Measurements from ENCODE around the gene PLXNC1.

Gene PLXNC1

GRCh38 chr12:94267921-94268471, 119.6 kb downstream of the PLXNC1 start:
- in situ Hi-C loops (cut with MboI; ENCODE audit: low pct_unique_long_range_greater_than_20kb, low sequenced_read_pairs), result no loop called here
- no peak for DNase-seq

GRCh38 chr12:94269316-94269999, 121.1 kb downstream of the PLXNC1 start:
- in situ Hi-C loops (cut with MboI; ENCODE audit: low pct_unique_long_range_greater_than_20kb, low sequenced_read_pairs), result no loop called here
- no peak for DNase-seq

- DNase-seq, result peak; percentile 32
- in situ Hi-C loops (cut with MboI; ENCODE audit: low pct_unique_long_range_greater_than_20kb, low sequenced_read_pairs), result no loop called here
These were observed 123.0 kb downstream of the PLXNC1 start for GRCh38 chr12:94271351-94271750.

- in situ Hi-C loops (cut with MboI; ENCODE audit: low pct_unique_long_range_greater_than_20kb, low sequenced_read_pairs), result no loop called here
- DNase-seq, result no peak
These were observed 123.9 kb downstream of the PLXNC1 start for GRCh38 chr12:94272280-94272679.

DNA sequence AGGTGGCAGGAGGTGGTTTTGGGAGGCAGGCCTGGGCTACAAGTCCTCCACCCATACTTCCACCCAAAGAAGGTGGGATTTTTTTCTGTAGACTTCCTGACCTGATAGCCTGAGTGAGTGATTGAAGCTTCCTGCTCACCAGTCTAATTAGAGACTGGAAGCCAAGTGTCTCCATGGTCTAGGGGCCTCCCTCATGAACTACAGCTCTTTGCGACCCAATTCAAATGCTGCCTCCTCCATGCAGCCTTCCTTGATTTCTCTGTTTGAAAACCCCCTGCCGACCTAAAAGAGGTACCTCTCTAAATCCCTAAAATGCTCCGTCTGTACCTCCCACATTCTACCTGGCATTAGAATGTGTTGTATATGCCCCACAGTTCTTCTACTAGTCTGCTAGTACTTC, 124.9 kb downstream of the PLXNC1 start:
- DNase-seq, result no peak
- in situ Hi-C loops (cut with MboI; ENCODE audit: low pct_unique_long_range_greater_than_20kb, low sequenced_read_pairs), result no loop called here

DNA sequence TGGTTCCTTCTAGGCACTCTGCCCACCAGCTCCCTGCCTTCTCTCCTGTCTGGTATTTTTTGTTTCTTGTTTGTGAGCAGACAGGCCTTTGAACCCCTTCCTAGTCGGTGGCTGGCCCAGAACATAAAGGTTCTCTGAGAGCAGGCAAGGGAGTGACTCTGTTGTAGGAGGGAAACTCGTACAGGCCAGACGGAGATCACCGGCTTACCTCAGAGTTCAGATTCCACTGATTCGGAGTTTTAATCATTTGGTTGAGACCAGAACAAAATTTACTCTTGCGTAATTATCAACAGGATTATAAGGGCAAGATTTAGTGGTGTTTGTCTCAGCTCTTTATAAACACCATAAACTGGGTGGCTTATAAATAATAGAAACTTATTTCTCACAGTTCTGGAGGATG, 128.3 kb downstream of the PLXNC1 start:
- DNase-seq, result no peak
- in situ Hi-C loops (cut with MboI; ENCODE audit: low pct_unique_long_range_greater_than_20kb, low sequenced_read_pairs), result no loop called here

- in situ Hi-C loops (cut with MboI; ENCODE audit: low pct_unique_long_range_greater_than_20kb, low sequenced_read_pairs), result no loop called here
- DNase-seq, result no peak
These were observed 129.1 kb downstream of the PLXNC1 start for GRCh38 chr12:94277426-94278000.

GRCh38 chr12:94280063-94280462, 131.7 kb downstream of the PLXNC1 start:
- in situ Hi-C loops (cut with MboI; ENCODE audit: low pct_unique_long_range_greater_than_20kb, low sequenced_read_pairs), result no loop called here
- no peak for DNase-seq

DNA sequence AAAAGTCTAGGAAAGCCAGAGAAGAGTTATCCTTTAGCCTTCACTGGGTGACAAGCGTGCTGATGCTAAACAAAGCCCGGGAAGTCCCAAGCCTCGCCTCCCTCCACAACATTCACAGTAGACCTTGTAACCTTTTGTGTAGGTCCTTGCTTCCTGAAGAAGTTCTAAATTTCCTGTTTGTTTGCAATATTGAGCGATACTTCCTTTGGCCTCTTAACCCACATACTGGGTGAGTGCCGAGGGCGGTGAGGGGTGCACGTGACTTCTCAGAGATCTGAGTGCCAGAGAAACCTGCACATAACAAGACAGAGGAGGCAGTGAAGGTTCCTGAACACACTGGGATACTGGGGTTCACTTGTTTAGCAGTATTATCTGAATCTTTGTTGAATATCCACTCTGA, 134.3 kb downstream of the PLXNC1 start:
- in situ Hi-C loops (cut with MboI; ENCODE audit: low pct_unique_long_range_greater_than_20kb, low sequenced_read_pairs), result no loop called here
- peak; percentile 28 for DNase-seq

DNA sequence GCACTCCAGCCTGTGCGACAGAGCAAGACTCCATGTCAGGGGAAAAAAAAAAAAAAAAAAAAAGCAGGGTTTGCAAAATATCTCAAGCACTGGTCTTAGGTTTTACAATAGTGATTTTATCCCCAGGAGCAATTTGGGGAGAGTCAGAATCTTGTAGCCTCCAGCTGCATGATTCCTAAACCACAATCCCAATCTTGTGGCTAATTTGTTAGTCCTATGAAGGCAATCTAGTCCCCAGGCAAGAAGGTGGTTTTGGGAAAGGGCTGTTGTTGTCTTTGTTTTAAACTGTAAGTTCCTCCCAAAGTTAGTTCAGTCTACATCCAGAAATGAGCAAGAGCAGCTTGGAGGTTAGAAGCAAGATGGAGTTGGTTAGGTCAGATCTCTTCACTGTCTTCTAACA, 135.7 kb downstream of the PLXNC1 start:
- DNase-seq, result no peak
- in situ Hi-C loops (cut with MboI; ENCODE audit: low pct_unique_long_range_greater_than_20kb, low sequenced_read_pairs), result no loop called here

DNA sequence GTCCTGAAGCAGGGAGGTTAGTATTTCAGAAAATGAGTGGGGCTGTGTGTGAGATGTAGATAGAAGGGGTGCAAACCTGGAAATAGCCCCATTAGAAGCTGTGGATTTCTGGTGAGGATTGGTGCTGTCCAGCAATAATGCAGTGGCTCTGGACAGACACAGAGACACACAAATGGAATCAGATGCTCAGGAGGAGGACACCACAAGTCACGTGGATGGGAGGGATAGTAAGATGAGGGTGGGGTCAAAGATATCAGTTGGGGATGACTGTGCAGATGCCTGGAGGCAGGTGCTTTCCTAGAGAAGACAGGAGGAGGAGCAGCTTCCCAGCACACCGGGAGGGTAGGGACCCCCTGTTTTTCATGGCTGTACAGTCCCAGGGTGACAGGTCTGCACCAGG, 136.5 kb downstream of the PLXNC1 start:
- DNase-seq, result no peak
- in situ Hi-C loops (cut with MboI; ENCODE audit: low pct_unique_long_range_greater_than_20kb, low sequenced_read_pairs), result no loop called here

DNA sequence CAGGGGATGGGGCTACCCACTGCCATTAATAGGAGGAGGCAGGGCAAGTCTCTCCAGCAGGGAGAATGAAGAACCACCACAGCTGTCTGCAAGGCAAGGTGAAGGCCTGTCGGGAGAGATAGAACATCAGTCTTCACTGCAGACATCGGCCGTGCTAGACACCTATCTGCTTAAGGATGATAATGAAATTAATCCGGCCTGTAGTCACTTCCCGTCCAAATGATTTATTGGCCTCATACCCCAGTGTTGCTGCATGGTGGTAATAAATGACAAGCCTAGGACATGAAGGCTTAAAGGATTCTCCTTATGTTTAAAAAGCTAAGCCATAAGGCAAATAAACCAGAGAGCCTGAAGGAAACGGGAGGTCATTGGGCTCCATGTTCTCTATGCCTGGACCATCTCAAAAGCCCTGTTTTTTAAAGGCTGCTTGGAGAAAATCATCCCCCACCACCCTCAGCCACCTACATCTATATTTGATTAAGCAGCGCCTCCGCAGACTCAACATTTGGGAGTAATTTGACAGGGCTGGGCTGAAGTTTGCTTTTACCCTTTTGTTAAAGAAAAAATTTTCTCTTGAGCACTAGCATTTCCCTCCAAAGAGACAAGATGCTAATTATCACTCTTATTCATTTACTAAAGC, 137.7 kb downstream of the PLXNC1 start:
- DNase-seq, result no peak
- in situ Hi-C loops (cut with MboI; ENCODE audit: low pct_unique_long_range_greater_than_20kb, low sequenced_read_pairs), result no loop called here

- DNase-seq, result no peak
- in situ Hi-C loops (cut with MboI; ENCODE audit: low pct_unique_long_range_greater_than_20kb, low sequenced_read_pairs), result no loop called here
These were observed 138.3 kb downstream of the PLXNC1 start for GRCh38 chr12:94286583-94287244.

GRCh38 chr12:94287245-94287628, 138.9 kb downstream of the PLXNC1 start:
- in situ Hi-C loops (cut with MboI; ENCODE audit: low pct_unique_long_range_greater_than_20kb, low sequenced_read_pairs), result no loop called here
- no peak for DNase-seq

DNA sequence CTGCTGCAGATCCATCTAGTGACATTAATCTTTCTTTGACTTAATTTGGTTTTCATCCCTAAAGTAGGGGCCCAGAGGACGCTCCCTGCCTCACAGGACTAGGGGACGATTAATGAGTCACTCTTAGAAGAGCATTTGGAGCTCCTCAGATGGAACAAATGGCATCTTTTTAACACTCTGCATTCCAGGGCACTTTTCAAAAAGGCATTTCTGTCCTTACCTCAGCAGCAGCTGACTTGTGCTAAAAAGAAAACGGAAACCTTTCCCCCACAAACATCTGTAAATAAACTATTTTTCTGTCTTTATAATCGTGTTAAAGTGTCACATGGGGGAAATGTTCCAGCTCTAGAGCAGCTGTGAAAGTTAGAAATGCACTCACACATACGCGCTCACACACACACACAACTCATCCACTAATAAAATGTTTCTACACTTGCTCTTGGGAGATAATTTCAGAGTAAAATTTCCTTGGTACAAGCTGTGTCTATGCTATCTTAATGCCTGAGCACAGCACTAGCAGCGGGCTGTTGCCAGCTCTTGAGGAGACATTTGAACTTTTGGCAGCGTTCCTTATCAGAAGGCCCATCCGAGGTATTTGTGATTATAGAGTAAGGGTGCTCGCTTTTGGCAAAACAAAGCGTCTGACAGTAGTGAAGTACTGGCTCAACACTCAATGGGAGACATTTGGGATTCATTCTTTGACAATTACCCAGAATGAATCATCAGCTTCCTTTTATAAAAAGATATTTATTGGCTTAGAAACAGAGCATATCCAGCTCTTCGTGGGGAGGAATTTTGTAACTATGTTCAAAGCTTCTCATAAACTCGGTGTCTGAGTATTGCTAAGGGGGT, 141.3 kb downstream of the PLXNC1 start:
- in situ Hi-C loops (cut with MboI; ENCODE audit: low pct_unique_long_range_greater_than_20kb, low sequenced_read_pairs), result no loop called here
- DNase-seq, result no peak

GRCh38 chr12:94290353-94290752, 142.0 kb downstream of the PLXNC1 start:
- no peak for DNase-seq
- in situ Hi-C loops (cut with MboI; ENCODE audit: low pct_unique_long_range_greater_than_20kb, low sequenced_read_pairs), result no loop called here

DNA sequence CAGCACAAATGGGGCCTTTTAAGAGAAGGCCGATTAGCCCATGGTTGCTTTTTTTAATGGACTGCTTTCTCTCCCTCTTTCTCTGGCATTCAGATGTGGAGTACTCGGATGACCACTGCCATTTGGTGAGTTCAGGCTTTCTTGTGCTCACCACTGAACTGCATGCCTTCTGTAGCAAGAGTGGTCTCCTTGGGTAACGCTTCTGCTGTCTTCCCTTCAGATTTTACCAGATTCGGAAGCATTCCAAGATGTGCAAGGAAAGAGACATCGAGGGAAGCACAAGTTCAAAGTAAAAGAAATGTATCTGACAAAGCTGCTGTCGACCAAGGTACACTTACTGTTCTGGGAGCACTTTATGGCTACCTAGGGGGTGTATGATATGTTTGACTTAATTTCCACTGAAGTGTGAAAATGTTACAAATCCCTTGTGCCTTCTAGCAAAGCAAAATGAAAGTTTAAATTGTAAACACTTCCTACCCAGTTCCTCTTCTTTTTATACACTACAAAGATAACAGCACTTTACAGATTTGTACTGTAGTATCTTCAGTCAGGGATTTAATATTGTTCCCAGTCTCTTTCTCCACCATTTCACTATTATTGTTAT, 148.8 kb downstream of the PLXNC1 start:
- DNase-seq, result no peak
- in situ Hi-C loops (cut with MboI; ENCODE audit: low pct_unique_long_range_greater_than_20kb, low sequenced_read_pairs), result no loop called here

DNA sequence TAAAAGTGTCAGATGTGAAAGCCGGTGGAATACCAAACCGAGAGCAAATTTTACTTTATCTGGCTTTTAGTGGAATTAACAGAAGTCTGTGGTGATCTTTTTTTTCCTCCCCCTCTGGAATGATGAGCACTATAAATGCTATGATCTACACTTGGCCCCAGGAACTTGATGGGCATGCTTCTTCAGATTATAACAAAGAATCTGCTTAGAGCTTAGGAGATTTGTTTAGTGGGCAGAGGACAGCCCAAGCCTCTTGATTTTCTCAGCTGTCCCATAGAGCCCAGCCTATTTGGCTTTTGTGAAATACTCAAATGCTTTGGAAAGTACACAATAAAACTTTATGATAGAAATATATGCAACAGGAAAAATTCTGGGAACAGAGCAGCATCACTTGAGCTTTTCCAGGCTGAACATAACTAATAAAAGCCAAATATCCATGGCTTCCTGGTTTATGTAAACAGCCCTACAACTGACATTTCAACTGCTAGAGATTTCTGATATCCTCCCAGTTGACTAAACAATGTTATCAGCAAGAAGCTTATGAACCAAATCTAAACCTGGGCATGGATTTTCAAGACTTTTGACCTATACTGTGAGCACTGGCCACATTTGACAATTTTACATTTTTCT, 149.6 kb downstream of the PLXNC1 start:
- DNase-seq, result no peak
- in situ Hi-C loops (cut with MboI; ENCODE audit: low pct_unique_long_range_greater_than_20kb, low sequenced_read_pairs), result no loop called here

All from KBM-7 (cell line).